HG03460 (cell line): ENCODE measurements around the gene THAP9.
"Not testable (repeated sequence)": the region's sequence is repeated elsewhere in the genome, so short reads cannot be mapped to it uniquely, and the experiment has no call there.

Source experiments
- ATAC-seq: cut with Tn5 transposase; IDR thresholded peaks from one replicate; pipeline ENCODE4 v1.9.1; 2021; ENCODE audit not compliant: unreplicated experiment

Gene THAP9

DNA sequence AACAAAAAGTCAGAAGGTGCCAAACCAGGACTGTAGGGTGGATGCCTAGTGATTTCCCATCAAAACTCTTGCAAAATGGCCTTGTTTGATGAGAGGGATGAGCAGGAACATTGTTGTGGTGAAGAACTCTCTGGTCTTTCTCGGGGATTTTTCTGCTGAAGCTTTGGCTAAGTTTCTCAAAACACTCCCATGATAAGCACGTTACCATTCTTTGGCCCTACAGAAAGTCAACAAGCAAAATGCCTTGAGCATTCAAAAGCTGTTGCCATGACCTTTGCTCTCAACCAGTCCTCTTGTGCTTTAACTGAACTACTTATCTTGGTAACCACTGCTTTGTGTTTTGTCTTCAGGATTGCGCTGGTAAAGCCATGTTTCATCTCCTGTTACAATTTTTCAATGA lies 6.6 kb upstream of the THAP9 start:
- ATAC-seq: no peak

DNA sequence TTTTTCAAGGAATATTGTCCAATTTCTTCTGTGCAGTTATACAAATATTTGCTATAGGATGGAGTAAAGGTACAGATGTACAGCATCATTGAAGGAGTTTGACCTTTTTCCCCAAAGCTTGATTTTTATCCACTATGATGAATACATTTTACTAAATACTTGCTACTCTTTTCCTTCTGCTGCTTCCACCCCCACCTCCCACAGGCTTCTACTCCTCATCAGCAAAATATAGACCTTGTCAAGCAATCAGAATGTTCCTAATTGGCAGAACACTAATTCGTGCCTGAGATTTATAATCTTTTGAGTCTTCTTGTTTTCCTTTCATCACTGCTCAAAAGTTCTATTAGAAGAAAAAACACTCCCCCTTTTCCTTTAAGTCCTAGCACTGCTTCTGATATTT lies 3.8 kb upstream of the THAP9 start:
- no peak for ATAC-seq

DNA sequence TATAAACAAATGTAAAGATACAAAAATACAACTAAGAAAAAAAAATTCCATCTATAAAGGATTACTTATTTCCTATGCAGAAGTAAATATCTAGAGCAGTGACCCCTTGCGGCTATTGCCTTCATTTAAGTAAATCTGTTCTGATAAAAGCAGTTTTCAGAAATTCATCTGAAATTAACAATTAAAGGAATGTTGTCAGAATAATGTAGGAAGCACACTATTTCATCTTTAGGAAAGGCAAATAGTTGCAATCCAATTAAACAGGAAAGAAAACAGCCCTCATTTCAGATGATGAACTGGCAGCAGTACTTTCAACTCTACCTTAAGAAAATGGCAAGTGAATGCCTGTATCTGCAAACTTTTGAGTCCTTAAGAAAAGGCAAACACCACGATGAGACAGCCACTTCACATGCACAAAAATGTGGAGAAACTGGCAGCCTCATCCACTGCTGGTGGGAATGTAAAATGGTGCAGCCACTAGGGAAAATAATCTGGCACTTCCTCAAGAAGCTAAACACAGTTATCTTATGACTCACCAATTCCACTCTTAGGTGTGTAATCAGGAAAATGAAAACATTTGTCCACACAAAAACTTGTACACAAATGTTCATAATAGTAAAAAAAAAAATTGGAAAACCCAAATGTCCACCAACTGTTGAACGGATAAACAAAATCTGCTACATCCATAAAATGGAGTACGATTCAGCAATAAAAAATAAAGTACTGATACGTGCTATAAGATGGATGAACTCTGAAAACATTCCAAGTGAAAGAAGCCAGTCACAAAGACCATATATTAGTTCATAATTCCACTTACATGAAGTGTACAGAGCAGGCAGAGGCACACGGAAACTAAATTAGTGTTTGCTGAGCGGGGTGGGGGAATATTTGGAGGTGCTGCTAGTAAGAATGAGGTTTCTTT lies 2.0 kb upstream of the THAP9 start:
- no peak for ATAC-seq

- ATAC-seq: no peak
Observed at GRCh38 chr4:82899374-82900065, 1.0 kb upstream of the THAP9 start.

- ATAC-seq: peak; percentile 9
Observed at GRCh38 chr4:82900066-82900410, 497 bp upstream of the THAP9 start.

DNA sequence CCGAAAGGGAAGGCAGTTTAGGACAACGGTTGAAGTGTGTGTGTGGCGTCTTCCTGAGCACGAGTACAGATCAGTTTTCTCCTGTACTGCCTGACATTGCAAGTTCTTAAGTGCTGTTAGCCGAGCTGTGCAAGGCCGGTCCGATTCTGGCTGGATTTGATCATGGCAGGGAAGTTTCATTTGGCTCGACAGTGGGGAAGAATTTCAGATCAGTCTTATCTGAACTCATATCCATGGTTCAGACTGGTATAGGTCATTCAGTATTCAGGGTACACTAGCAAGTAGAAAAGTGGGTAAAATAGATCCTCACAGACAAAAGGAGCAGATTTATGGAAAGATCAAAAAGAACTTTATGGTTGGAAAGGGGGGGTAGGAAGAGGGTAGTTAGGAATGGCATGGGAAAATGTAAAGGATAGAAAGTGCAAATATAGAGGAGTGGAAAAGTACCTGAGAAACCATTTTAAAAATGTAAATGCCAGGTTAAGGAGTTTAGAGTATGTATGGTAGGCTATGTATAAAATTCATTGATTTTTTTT lies 716 bp downstream of the THAP9 start:
- no peak for ATAC-seq

DNA sequence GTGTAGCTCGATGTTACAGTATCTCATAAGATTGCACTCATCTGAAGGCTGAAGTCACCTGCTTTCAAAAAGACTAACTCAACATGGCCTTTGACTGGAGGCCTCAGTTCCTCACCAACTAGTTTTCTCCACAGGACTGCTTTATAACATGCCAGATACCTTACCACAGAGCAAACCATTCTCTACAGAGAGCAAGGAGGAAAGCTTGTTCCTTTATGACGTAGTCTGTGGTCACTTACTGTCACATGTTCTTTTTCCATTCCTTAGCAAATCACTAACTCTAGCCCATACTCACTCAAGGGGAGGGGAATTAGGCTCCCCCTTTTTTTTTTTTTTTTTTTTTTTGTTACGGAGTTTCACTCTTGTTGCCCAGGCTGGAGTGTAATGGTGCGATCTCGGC lies 3.2 kb downstream of the THAP9 start:
- ATAC-seq: no peak

DNA sequence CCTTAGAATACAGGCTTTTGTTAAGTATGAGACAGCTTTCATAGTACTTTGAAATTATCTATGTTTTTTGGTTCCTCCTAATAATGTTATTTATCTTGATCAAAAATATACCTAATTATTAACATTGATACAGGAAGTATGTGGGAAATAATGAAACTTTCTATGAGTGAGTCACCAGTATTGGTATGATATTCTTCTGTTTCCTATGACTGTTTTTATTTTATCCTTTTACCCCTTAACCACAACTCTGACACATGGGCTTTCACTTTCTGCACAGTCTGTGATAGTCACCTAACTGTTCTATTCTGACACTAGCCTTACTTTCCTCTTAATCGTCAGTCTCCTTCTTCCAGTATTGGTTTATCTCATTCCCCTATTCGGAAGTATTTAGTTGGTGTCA lies 4.7 kb downstream of the THAP9 start:
- ATAC-seq: peak; percentile 44

DNA sequence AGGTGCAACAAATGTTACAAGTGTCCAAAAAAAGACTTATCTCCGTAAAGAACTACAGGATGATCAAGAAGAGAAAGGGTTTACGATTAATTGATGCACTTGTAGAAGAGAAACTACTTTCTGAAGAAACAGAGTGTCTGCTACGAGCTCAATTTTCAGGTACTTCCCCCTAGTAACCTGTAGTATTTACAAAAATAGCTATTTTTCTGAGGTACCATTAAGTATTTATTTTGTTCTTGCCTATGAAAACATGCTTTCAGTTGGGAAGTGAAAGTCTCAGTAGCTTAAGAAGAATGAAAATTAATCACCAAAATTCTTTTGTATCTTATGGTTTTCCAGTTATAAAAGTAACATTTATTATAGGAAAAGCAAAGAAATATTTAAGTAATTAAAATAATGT lies 5.9 kb downstream of the THAP9 start:
- peak; percentile 48 for ATAC-seq

DNA sequence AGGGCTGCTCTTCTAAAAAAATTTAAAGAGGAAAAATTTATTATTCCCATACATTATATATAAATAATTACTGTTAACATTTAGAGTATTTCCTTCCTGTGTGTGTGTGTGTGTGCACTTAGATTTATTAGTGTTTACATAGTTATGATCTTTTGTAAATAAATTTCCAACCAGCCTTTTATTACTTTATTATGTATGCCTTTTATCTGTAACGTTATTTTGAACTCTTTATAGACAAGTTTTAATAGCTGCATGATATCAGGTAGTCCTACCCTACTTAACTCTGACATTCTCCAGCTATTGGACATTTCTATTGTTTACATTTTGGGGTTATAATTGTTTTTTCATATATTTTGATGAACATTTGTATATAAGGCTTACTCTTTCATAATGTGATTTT lies 8.8 kb downstream of the THAP9 start:
- ATAC-seq: no peak

GRCh38 chr4:82913305-82913704 lies 12.8 kb downstream of the THAP9 start:
- no peak for ATAC-seq

GRCh38 chr4:82913968-82914367 lies 13.4 kb downstream of the THAP9 start:
- not testable (repeated sequence) for ATAC-seq

DNA sequence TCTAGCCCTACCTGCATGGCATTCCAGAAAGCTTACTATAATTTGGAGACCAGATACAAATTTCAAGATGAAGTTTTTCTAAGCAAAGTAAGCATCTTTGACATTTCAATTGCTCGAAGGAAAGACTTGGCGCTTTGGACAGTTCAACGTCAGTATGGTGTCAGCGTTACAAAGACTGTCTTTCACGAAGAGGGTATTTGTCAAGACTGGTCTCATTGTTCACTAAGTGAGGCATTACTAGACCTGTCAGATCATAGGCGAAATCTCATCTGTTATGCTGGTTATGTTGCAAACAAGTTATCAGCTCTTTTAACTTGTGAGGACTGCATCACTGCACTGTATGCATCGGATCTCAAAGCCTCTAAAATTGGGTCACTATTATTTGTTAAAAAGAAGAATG lies 17.6 kb downstream of the THAP9 start:
- ATAC-seq: no peak

- no peak for ATAC-seq
Observed at GRCh38 chr4:82919386-82919785, 18.9 kb downstream of the THAP9 start.

GRCh38 chr4:82921795-82922194 lies 21.3 kb downstream of the THAP9 start:
- no peak for ATAC-seq

DNA sequence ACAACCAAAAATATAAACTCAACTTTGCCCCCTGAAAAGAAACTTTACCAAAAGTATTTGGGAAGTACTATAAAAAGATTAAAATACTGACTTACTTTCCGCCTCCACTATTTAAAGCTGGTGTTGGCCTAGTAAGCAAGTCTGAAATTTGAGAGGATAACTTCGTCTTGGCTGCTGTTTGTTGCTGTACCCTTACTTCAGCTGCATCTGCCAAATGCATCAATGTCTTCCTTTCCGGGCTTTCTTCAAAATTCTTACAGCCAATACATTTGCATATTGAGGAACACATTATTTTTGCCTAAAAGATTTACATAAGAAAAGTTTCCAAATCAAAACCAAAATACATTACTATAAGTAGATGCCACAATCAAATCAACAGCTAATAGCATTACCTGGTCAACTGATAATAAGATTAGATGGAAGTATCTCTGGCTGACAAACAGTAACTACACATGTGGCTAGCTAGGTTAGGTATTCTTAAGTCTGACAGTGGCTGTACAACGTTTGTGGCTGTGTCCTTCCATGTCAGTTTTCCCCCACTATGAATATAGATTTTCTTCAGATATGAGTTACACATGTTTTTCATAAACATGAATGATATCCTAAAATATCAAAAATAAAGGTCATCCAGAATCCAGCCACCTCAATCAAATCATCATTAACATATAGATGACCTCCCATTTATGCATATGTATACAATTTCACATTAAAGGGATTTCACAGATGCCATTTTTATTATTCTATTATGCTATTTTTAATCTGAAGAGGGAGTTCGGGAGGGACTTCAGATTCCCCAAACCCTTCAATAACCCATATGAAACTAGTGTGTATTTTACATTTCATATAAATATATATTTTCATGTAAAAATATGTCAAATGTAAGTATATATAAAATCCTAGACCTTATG lies 30.6 kb downstream of the THAP9 start:
- ATAC-seq: no peak

GRCh38 chr4:82934441-82934840 lies 33.9 kb downstream of the THAP9 start:
- ATAC-seq: no peak

DNA sequence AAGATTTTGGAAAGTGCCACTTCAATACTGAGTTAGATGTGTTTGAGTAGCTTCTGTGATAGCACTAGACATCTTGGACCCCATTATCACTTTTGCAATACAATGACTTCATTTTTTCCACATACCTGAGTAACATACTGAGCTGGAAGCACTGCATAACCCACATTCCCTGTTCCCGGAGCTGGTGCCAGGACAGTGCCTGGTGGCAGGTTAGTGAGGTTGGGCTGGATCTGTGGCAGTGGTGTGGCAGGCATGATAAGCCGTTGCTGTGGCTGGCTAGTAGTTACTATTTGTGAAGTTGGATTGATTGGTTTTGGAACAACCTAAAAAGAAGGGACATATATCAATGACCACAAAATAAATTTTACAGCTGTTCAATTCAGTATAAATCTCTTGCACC lies 38.9 kb downstream of the THAP9 start:
- no peak for ATAC-seq

GRCh38 chr4:82947498-82947897 lies 47.0 kb downstream of the THAP9 start:
- ATAC-seq: no peak

GRCh38 chr4:82948647-82949204 lies 48.2 kb downstream of the THAP9 start:
- no peak for ATAC-seq

DNA sequence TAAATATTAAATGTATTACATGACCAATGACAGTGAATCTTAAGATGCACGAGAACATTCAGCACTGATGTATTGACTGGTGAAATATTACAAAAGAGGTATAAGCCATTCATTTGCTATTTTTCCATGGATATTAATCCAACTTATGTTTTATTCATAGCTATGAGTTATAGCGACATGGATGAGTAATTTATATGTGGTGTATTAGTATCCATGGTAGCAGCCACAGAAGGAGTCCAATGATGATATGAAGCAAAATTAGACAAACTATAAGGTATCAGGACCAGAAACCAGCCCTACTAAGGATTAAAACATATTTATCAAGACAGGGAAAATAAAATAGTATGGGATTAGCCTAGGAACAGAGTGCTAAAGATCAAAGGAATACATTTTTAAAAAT lies 50.7 kb downstream of the THAP9 start:
- ATAC-seq: no peak
